K562 (cell line): ENCODE measurements around the gene GPR183.

ENCODE experiments used
- NFE2 ChIP-seq: IDR thresholded peaks from 2 replicates; pipeline ENCODE4 v1.6.1; 2014; ENCODE audit warnings: antibody characterized with exemption, low read depth
- NR4A1 ChIP-seq, 2 experiments: fragments of 250-450 bp in 1 of 2; fragments of 450-650 bp in 1 of 2; sonication (Bioruptor Pico) in 1 of 2; IDR thresholded peaks; 2 replicates each; pipeline versions ENCODE4 v1.4.0 to v1.6.1; 2016 to 2020; ENCODE audit warnings: mild to moderate bottlenecking in 2 of 2, missing compliant biosample characterization in 1 of 2, missing genetic modification characterization in 1 of 2, moderate library complexity in 1 of 2
- PCBP2 ChIP-seq: fragments of 200-400 bp; formaldehyde crosslinking; IDR thresholded peaks from 2 replicates; pipeline ENCODE4 v1.6.1; 2018; ENCODE audit warnings: low read length, low read depth, mild to moderate bottlenecking, moderate library complexity; ENCODE audit not compliant: poor library complexity, severe bottlenecking
- PHF8 ChIP-seq: fragments of 200-600 bp; sonication (generic); IDR thresholded peaks from 2 replicates; pipeline ENCODE4 v1.6.1; 2012; ENCODE audit warnings: mixed run types, mild to moderate bottlenecking, inconsistent platforms, low read length, moderate library complexity, borderline replicate concordance
- POLR2AphosphoS5 ChIP-seq: IDR thresholded peaks from 2 replicates; pipeline ENCODE4 v1.6.1; 2011; ENCODE audit warnings: mild to moderate bottlenecking, low read depth, low read length, moderate library complexity; ENCODE audit not compliant: control insufficient read depth, insufficient read depth
- TAF1 ChIP-seq: IDR thresholded peaks from 2 replicates; pipeline ENCODE4 v1.6.1; 2011; ENCODE audit warnings: mild to moderate bottlenecking, low read length, moderate library complexity; ENCODE audit not compliant: insufficient read depth, control insufficient read depth, severe bottlenecking; ENCODE audit errors: extremely low read depth
- ZNF217 ChIP-seq: sonication (generic); formaldehyde crosslinking; IDR thresholded peaks from 2 replicates; pipeline ENCODE4 v1.8.0; 2022; ENCODE audit warnings: mild to moderate bottlenecking, missing genetic modification reagents
- ZNF583 ChIP-seq: fragments of 250-450 bp; sonication (Bioruptor Pico); IDR thresholded peaks from 2 replicates; pipeline ENCODE4 v1.4.0; 2020
- ZZZ3 ChIP-seq: fragments of 450-650 bp; IDR thresholded peaks from 2 replicates; pipeline ENCODE4 v1.6.1; 2016; ENCODE audit warnings: antibody characterized with exemption, mild to moderate bottlenecking, moderate library complexity
- TF ChIP-seq, protein P1 (sequence below): sonication (generic); formaldehyde crosslinking; IDR thresholded peaks from 2 replicates; pipeline ENCODE4 v1.8.1; 2022; ENCODE audit warnings: missing genetic modification reagents
- TF ChIP-seq, protein P2 (sequence below), 2 experiments: fragments of 450-650 bp in 1 of 2; sonication (generic) in 1 of 2; formaldehyde crosslinking in 1 of 2; IDR thresholded peaks in 1 of 2; conservative IDR thresholded peaks in 1 of 2; 2 replicates each; pipeline versions ENCODE4 v1.6.1 to v1.8.1; 2016 to 2023; ENCODE audit warnings: mild to moderate bottlenecking in 2 of 2, moderate library complexity in 2 of 2, inconsistent platforms in 1 of 2, missing genetic modification reagents in 1 of 2
- TF ChIP-seq, protein P3 (sequence below): sonication (generic); formaldehyde crosslinking; IDR thresholded peaks from 2 replicates; pipeline ENCODE4 v1.8.0; 2022; ENCODE audit warnings: mild to moderate bottlenecking, missing genetic modification reagents
- TF ChIP-seq, protein P4 (sequence below), 3 experiments: IDR thresholded peaks in 2 of 3; conservative IDR thresholded peaks in 1 of 3; 2 replicates each; pipeline ENCODE4 v1.5.1; 2011 to 2012; ENCODE audit warnings: low read length in 3 of 3, mild to moderate bottlenecking in 3 of 3, control low read depth in 2 of 3, improper control_type of control experiment in 1 of 3, inconsistent platforms in 1 of 3, low read depth in 1 of 3, mixed read lengths in 1 of 3, moderate library complexity in 1 of 3; ENCODE audit not compliant: insufficient read depth in 2 of 3

DNA sequence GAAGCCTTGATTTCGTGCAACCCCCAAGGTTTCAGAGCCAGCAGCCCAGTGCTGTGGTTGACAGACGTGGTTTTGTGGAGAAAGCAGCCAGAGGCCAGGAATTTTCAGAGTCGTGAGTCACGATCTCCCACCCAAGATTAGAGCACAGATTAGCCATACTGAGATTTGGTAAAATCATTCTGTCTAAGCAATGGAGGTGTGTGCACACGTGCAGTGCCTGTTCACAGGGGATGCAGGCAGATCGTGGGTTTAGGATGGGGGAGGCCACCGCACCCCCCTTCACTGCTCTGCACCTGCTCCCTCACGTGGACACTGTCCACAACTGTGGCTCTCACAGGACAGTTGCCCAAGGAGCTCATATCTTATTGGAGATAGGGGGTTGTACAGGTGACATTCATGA lies 46.6 kb upstream of the GPR183 start:
- TF ChIP-seq, protein P1, sequence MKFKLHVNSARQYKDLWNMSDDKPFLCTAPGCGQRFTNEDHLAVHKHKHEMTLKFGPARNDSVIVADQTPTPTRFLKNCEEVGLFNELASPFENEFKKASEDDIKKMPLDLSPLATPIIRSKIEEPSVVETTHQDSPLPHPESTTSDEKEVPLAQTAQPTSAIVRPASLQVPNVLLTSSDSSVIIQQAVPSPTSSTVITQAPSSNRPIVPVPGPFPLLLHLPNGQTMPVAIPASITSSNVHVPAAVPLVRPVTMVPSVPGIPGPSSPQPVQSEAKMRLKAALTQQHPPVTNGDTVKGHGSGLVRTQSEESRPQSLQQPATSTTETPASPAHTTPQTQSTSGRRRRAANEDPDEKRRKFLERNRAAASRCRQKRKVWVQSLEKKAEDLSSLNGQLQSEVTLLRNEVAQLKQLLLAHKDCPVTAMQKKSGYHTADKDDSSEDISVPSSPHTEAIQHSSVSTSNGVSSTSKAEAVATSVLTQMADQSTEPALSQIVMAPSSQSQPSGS (CRISPR knock-in tag), result no peak
- TF ChIP-seq TAF1 (no peak), ZNF583 (CRISPR knock-in tag) (no peak), ZNF217 (no peak), NR4A1 (CRISPR knock-in tag; IDR thresholded peaks at IDR 0.05) (no peak), NR4A1 (tag; IDR thresholded peaks at IDR 0.05) (no peak), NFE2 (no peak), POLR2AphosphoS5 (no peak), ZZZ3 (no peak), PHF8 (no peak), PCBP2 (no peak)
- TF ChIP-seq, protein P2, sequence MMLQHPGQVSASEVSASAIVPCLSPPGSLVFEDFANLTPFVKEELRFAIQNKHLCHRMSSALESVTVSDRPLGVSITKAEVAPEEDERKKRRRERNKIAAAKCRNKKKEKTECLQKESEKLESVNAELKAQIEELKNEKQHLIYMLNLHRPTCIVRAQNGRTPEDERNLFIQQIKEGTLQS (IDR thresholded peaks at IDR 0.05), result no peak
- TF ChIP-seq, protein P2 (CRISPR knock-in tag; conservative IDR thresholded peaks at IDR 0.05), result no peak
- TF ChIP-seq, protein P3, sequence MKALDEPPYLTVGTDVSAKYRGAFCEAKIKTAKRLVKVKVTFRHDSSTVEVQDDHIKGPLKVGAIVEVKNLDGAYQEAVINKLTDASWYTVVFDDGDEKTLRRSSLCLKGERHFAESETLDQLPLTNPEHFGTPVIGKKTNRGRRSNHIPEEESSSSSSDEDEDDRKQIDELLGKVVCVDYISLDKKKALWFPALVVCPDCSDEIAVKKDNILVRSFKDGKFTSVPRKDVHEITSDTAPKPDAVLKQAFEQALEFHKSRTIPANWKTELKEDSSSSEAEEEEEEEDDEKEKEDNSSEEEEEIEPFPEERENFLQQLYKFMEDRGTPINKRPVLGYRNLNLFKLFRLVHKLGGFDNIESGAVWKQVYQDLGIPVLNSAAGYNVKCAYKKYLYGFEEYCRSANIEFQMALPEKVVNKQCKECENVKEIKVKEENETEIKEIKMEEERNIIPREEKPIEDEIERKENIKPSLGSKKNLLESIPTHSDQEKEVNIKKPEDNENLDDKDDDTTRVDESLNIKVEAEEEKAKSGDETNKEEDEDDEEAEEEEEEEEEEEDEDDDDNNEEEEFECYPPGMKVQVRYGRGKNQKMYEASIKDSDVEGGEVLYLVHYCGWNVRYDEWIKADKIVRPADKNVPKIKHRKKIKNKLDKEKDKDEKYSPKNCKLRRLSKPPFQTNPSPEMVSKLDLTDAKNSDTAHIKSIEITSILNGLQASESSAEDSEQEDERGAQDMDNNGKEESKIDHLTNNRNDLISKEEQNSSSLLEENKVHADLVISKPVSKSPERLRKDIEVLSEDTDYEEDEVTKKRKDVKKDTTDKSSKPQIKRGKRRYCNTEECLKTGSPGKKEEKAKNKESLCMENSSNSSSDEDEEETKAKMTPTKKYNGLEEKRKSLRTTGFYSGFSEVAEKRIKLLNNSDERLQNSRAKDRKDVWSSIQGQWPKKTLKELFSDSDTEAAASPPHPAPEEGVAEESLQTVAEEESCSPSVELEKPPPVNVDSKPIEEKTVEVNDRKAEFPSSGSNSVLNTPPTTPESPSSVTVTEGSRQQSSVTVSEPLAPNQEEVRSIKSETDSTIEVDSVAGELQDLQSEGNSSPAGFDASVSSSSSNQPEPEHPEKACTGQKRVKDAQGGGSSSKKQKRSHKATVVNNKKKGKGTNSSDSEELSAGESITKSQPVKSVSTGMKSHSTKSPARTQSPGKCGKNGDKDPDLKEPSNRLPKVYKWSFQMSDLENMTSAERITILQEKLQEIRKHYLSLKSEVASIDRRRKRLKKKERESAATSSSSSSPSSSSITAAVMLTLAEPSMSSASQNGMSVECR (CRISPR knock-in tag), result no peak
- TF ChIP-seq, protein P4, sequence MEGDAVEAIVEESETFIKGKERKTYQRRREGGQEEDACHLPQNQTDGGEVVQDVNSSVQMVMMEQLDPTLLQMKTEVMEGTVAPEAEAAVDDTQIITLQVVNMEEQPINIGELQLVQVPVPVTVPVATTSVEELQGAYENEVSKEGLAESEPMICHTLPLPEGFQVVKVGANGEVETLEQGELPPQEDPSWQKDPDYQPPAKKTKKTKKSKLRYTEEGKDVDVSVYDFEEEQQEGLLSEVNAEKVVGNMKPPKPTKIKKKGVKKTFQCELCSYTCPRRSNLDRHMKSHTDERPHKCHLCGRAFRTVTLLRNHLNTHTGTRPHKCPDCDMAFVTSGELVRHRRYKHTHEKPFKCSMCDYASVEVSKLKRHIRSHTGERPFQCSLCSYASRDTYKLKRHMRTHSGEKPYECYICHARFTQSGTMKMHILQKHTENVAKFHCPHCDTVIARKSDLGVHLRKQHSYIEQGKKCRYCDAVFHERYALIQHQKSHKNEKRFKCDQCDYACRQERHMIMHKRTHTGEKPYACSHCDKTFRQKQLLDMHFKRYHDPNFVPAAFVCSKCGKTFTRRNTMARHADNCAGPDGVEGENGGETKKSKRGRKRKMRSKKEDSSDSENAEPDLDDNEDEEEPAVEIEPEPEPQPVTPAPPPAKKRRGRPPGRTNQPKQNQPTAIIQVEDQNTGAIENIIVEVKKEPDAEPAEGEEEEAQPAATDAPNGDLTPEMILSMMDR (IDR thresholded peaks at IDR 0.05 in 2 of 3, conservative IDR thresholded peaks at IDR 0.05 in 1 of 3; ENCODE audit: insufficient read depth in 2 of 3, low read depth in 1 of 3, low read length in 3 of 3), result no peak
